Measurements from ENCODE around the gene NAXD.

NAXD gene

GRCh38 chr13:110683921-110684320, 68.6 kb downstream of the NAXD start:
- TF ChIP-seq, protein P1, sequence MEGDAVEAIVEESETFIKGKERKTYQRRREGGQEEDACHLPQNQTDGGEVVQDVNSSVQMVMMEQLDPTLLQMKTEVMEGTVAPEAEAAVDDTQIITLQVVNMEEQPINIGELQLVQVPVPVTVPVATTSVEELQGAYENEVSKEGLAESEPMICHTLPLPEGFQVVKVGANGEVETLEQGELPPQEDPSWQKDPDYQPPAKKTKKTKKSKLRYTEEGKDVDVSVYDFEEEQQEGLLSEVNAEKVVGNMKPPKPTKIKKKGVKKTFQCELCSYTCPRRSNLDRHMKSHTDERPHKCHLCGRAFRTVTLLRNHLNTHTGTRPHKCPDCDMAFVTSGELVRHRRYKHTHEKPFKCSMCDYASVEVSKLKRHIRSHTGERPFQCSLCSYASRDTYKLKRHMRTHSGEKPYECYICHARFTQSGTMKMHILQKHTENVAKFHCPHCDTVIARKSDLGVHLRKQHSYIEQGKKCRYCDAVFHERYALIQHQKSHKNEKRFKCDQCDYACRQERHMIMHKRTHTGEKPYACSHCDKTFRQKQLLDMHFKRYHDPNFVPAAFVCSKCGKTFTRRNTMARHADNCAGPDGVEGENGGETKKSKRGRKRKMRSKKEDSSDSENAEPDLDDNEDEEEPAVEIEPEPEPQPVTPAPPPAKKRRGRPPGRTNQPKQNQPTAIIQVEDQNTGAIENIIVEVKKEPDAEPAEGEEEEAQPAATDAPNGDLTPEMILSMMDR (IDR thresholded peaks at IDR 0.05): no peak
- H3K27ac ChIP-seq: no peak overlapping the region
- no peak overlapping the region for H3K4me3 ChIP-seq
- no peak for DNase-seq (ENCODE audit: low spot score)

DNA sequence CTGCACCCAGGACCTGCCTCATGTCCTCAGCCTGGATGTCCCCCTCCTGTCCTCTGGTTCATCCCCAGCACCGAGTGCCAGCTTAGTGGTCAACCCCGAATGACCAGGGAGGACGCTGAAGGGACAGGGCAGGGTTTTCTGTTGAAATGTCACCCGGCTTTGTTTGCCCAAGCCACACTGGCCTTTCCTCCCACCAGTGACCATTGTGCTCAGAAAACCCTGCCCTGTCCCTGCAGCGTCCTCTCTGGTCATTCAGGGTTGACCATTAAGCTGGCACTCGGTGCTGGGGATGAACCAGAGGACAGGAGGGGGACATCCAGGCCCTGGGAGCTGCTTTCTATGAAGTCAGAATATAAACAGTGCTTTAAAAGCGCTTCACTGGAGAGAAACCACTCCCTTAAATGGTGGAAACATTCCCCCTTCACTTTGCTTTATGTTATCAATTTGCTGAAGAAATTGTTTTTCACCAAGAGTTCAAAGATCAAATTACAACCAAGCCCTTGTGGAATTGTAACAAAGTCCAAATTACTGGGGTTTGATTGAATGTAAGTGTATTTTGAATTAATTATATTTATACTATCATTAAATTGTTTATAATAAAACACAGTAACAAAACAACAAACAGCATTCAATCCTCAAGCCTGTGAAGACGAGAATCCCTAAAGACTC, 69.2 kb downstream of the NAXD start:
- no peak overlapping the region for H3K4me3 ChIP-seq
- no peak for DNase-seq (ENCODE audit: low spot score)
- TF ChIP-seq, protein P1 (IDR thresholded peaks at IDR 0.05): no peak
- no peak overlapping the region for H3K27ac ChIP-seq

- Histone ChIP-seq H3K4me3 (no peak overlapping the region), H3K27ac (no peak overlapping the region)
- DNase-seq (ENCODE audit: low spot score): no peak
- TF ChIP-seq, protein P1 (IDR thresholded peaks at IDR 0.05): no peak
Observed at GRCh38 chr13:110685305-110686020, 70.1 kb downstream of the NAXD start.

DNA sequence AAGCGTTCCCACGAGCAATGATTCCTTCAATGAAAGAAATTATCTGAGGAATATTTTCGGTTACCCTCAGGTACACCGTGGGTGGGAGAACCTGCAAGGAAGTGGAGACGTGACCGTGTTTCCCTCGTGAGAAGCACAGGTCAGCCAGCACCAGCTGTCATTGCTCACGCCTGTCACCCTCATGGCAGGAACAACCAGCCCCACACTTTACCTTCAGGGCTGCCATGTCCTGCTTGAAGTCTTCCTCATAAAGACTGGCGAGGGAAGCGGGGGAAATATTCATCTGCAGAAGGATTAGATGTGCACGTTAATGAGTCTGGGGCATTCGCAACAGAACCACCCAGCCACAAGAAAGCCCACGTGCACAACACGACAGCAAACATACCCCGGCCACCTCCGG, 72.4 kb downstream of the NAXD start:
- Histone ChIP-seq H3K27ac (no peak overlapping the region), H3K4me3 (no peak overlapping the region)
- TF ChIP-seq, protein P1 (IDR thresholded peaks at IDR 0.05): no peak
- no peak for DNase-seq (ENCODE audit: low spot score)

- no peak overlapping the region for H3K27ac ChIP-seq
Observed at GRCh38 chr13:110689041-110689440, 73.7 kb downstream of the NAXD start.

More at GRCh38 chr13:110689041-110689440, 73.7 kb downstream of the NAXD start:
- DNase-seq (ENCODE audit: low spot score): no peak
- no peak overlapping the region for H3K4me3 ChIP-seq
- TF ChIP-seq, protein P1 (IDR thresholded peaks at IDR 0.05): no peak
